Panc1 (cell line): ENCODE data around the gene ZP2. TPM values are rescaled to one million over a fixed set of nuclear protein-coding genes. Genes with fewer than 3 reads are reported as not detected.

ENCODE experiments used
- ATAC-seq: fragments of 200-7000 bp; cut with Tn5 transposase; 2 replicates; pipeline ENCODE4 v1.9.1; 2020; ENCODE audit warnings: mild to moderate bottlenecking, moderate library complexity
- Bru-seq: library from RNA; stranded (reverse); fragments of 400-500 nt; gene quantifications from one replicate; lab custom pipeline; 2021; lab: Mats Ljungman, UMichigan
- BruChase-seq, 2 experiments: library from RNA; stranded (reverse); fragments of 400-500 nt; gene quantifications; one replicate each; lab custom pipeline; 2021; lab: Mats Ljungman, UMichigan
- BruUV-seq: library from RNA; stranded (reverse); fragments of 400-500 nt; replicated peaks from 2 replicates; lab custom pipeline; 2021; lab: Mats Ljungman, UMichigan
- CTCF ChIA-PET: fragments of 300-600 bp; sonication (Branson Sonifier 250); formaldehyde crosslinking; loops from one replicate; lab custom pipeline; 2022; ENCODE audit warnings: antibody characterized with exemption; lab: Charles Lee
- POLR2A ChIA-PET: fragments of 300-600 bp; sonication (Branson Sonifier 250); formaldehyde crosslinking; loops from one replicate; lab custom pipeline; 2022; ENCODE audit warnings: antibody characterized with exemption; lab: Charles Lee
- DNase-seq: peaks from one replicate; pipeline ENCODE4 v3.0.0-alpha.2; 2010; ENCODE audit warnings: low read depth, low spot score
- H3K27ac ChIP-seq: 2 replicates; pipeline ENCODE4 v1.5.1; 2011; ENCODE audit warnings: mild to moderate bottlenecking, low read length, inconsistent platforms
- H3K27me3 ChIP-seq: fragments of 200-500 bp; sonication (Bioruptor generic); 2 replicates; pipeline ENCODE4 v1.6.0; 2014; ENCODE audit warnings: low read length, inconsistent platforms; ENCODE audit not compliant: control insufficient read depth, insufficient read depth
- H3K36me3 ChIP-seq: fragments of 200-500 bp; sonication (Bioruptor generic); 2 replicates; pipeline ENCODE4 v1.5.1; 2014; ENCODE audit warnings: inconsistent platforms, mild to moderate bottlenecking, low read length, moderate library complexity; ENCODE audit not compliant: control insufficient read depth, insufficient read depth
- H3K4me1 ChIP-seq: 2 replicates; pipeline ENCODE4 v1.5.1; 2011; ENCODE audit warnings: inconsistent platforms, mild to moderate bottlenecking, low read length, moderate library complexity; ENCODE audit not compliant: control insufficient read depth, insufficient read depth
- H3K4me3 ChIP-seq, 2 experiments: 2 replicates each; pipeline ENCODE4 v1.5.1; 2011 to 2012; ENCODE audit warnings: low read depth in 2 of 2, low read length in 2 of 2, mild to moderate bottlenecking in 2 of 2, inconsistent platforms in 1 of 2, moderate library complexity in 1 of 2
- H3K9me3 ChIP-seq: fragments of 200-500 bp; sonication (Bioruptor generic); 2 replicates; pipeline ENCODE4 v1.5.1; 2014; ENCODE audit warnings: low read depth, mild to moderate bottlenecking, inconsistent platforms, low read length, moderate library complexity; ENCODE audit not compliant: control insufficient read depth, insufficient read depth
- POLR2AphosphoS5 ChIP-seq: IDR thresholded peaks from 2 replicates; pipeline ENCODE4 v1.6.1; 2012; ENCODE audit warnings: mild to moderate bottlenecking, low read depth, low read length, moderate library complexity
- SIN3A ChIP-seq: IDR thresholded peaks from 2 replicates; pipeline ENCODE4 v1.6.1; 2012; ENCODE audit warnings: low read depth, mild to moderate bottlenecking, low read length, moderate library complexity, borderline replicate concordance; ENCODE audit not compliant: insufficient read depth
- TCF7L2 ChIP-seq: IDR thresholded peaks from 2 replicates; pipeline ENCODE4 v1.6.1; 2011; ENCODE audit warnings: mild to moderate bottlenecking, low read depth, low read length, inconsistent platforms
- in situ Hi-C: cut with HindIII; loops from 2 replicates; pipeline ENCODE4 v1.10.0; 2016; ENCODE audit warnings: low sequenced_read_pairs, low pct_unique_long_range_greater_than_20kb
- intact Hi-C: fragments of 100-400 bp; cut with micrococcal nuclease; formaldehyde crosslinking; loops from one replicate; pipeline ENCODE4 v1.10.0; 2022; ENCODE audit not compliant: unreplicated experiment
- long read RNA-seq: library from polyadenylated mRNA; unstranded; transcript quantifications from one replicate; pipeline ENCODE4 v2.0.0, GENCODE V29; 2021; ENCODE audit not compliant: unreplicated experiment
- polyA plus RNA-seq: library from polyadenylated mRNA; unstranded; fragments of >200 nt; gene quantifications from one replicate; pipeline ENCODE4 v1.2.1, GENCODE V29; 2012; ENCODE audit warnings: missing spikeins; ENCODE audit not compliant: insufficient read length
- total RNA-seq: library from RNA; stranded (reverse); gene quantifications from one replicate; pipeline ENCODE4 v1.2.1, GENCODE V29; 2021; ENCODE audit not compliant: unreplicated experiment
- TF ChIP-seq, protein P1 (sequence below): fragments of 450-650 bp; IDR thresholded peaks from 2 replicates; pipeline ENCODE4 v1.5.1; 2017; ENCODE audit warnings: mild to moderate bottlenecking
- TF ChIP-seq, protein P2 (sequence below), 2 experiments: IDR thresholded peaks; 2 replicates each; pipeline ENCODE4 v1.6.1; 2011 to 2012; ENCODE audit warnings: low read depth in 2 of 2, control low read depth in 1 of 2, low read length in 1 of 2, mild to moderate bottlenecking in 1 of 2, moderate library complexity in 1 of 2; ENCODE audit not compliant: insufficient read depth in 1 of 2

Gene ZP2
- not detected for total RNA-seq
- not detected for polyA plus RNA-seq
- percentile 5 among the genes with signal in this experiment for Bru-seq, nascent RNA
- BruChase-seq, experiment 1, labeled RNA remaining after a 2-hour chase = not detected
- BruChase-seq, experiment 2, labeled RNA remaining after a 6-hour chase = not detected
- long read RNA-seq = 0 reads

DNA sequence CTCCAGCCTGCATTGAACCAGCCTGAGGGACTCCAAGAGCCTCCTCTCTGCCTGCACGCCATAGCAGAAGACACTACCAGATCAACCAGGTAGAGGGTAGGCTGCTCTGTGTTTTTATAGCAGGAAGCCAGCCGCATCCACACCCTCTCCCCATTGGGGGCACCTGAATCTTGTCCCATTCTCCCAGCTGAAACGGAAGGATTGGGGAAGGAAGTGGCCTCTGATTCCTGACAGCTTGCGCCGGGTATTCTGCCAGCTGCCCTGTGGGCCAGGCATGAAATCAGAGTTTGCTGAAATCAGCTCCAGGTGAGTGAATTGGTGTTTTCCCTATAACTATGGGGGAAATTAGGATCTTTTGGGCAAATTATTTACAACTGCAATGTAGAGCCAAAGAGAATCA, at the start of gene ZP2:
Gene ZP2 (minus strand): TSS at position 89 of the 400 bp plus-strand sequence. CDS start 27 bp downstream, at position 62.
- no peak for DNase-seq
- TF ChIP-seq POLR2AphosphoS5 = no peak
- TF ChIP-seq, protein P1, sequence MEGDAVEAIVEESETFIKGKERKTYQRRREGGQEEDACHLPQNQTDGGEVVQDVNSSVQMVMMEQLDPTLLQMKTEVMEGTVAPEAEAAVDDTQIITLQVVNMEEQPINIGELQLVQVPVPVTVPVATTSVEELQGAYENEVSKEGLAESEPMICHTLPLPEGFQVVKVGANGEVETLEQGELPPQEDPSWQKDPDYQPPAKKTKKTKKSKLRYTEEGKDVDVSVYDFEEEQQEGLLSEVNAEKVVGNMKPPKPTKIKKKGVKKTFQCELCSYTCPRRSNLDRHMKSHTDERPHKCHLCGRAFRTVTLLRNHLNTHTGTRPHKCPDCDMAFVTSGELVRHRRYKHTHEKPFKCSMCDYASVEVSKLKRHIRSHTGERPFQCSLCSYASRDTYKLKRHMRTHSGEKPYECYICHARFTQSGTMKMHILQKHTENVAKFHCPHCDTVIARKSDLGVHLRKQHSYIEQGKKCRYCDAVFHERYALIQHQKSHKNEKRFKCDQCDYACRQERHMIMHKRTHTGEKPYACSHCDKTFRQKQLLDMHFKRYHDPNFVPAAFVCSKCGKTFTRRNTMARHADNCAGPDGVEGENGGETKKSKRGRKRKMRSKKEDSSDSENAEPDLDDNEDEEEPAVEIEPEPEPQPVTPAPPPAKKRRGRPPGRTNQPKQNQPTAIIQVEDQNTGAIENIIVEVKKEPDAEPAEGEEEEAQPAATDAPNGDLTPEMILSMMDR = no peak
- TF ChIP-seq SIN3A = no peak
- TF ChIP-seq, protein P2, sequence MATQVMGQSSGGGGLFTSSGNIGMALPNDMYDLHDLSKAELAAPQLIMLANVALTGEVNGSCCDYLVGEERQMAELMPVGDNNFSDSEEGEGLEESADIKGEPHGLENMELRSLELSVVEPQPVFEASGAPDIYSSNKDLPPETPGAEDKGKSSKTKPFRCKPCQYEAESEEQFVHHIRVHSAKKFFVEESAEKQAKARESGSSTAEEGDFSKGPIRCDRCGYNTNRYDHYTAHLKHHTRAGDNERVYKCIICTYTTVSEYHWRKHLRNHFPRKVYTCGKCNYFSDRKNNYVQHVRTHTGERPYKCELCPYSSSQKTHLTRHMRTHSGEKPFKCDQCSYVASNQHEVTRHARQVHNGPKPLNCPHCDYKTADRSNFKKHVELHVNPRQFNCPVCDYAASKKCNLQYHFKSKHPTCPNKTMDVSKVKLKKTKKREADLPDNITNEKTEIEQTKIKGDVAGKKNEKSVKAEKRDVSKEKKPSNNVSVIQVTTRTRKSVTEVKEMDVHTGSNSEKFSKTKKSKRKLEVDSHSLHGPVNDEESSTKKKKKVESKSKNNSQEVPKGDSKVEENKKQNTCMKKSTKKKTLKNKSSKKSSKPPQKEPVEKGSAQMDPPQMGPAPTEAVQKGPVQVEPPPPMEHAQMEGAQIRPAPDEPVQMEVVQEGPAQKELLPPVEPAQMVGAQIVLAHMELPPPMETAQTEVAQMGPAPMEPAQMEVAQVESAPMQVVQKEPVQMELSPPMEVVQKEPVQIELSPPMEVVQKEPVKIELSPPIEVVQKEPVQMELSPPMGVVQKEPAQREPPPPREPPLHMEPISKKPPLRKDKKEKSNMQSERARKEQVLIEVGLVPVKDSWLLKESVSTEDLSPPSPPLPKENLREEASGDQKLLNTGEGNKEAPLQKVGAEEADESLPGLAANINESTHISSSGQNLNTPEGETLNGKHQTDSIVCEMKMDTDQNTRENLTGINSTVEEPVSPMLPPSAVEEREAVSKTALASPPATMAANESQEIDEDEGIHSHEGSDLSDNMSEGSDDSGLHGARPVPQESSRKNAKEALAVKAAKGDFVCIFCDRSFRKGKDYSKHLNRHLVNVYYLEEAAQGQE (IDR thresholded peaks at IDR 0.05; ENCODE audit: insufficient read depth in 1 of 2, low read depth in 2 of 2, low read length in 1 of 2) = no peak
- no peak for TF ChIP-seq TCF7L2
- Histone ChIP-seq H3K9me3 (no peaks in the 10 kb centered on the region), H3K27ac (no peak within 1 kb of the TSS), H3K4me1 (no peaks in the 10 kb centered on the region), H3K27me3 (peaks cover 6% of the 10 kb centered on the region; the same call in 1 of the 2 replicates), H3K36me3 (no peaks in the 10 kb centered on the region), H3K4me3 (no peak within 1 kb of the TSS)
- ChIA-PET POLR2A (no interaction called here), CTCF (no interaction called here)
- no TSS peak for BruUV-seq
- in situ Hi-C loops = no loop called here
- intact Hi-C loops = no loop called here
- ATAC-seq = no peak

DNA sequence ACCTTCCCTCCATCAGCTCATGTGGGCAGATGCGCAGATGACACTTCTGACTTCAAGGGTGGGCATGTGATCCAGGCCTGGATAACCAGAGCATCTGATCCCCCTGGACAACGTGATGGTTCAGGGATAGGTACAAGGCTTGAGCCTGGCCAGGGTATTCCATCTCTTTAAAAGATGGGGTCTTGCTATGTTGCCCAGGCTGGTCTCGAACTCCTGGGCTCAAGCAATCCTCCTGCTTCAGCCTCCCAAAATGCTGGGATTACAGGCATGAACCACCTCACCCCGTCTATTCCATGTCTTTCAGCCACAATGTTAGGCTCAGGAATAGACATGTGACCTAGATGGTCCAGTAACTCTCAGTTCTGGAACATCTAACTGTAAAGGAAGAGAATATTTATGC, 45.9 kb upstream of the ZP2 start:
- POLR2A ChIA-PET = no interaction called here
- in situ Hi-C loops = no loop called here
- intact Hi-C loops = no loop called here
- no peaks in the 10 kb centered on the region for H3K4me1 ChIP-seq
- H3K27ac ChIP-seq = no peak overlapping the region
- BruUV-seq = no TSS peak
- 0 out of 2 replicates have a peak, but pooled peaks cover 3% of the 10 kb centered on the region for H3K27me3 ChIP-seq
- H3K9me3 ChIP-seq = no peaks in the 10 kb centered on the region
- DNase-seq (no peak), ATAC-seq (no peak)
- CTCF ChIA-PET = no interaction called here
- H3K4me3 ChIP-seq = no peak overlapping the region
- H3K36me3 ChIP-seq = no peaks in the 10 kb centered on the region
- TF ChIP-seq POLR2AphosphoS5 = no peak
- TF ChIP-seq SIN3A = no peak
- TF ChIP-seq, protein P2 (IDR thresholded peaks at IDR 0.05; ENCODE audit: insufficient read depth in 1 of 2, low read depth in 2 of 2, low read length in 1 of 2) = no peak
- no peak for TF ChIP-seq TCF7L2
- TF ChIP-seq, protein P1 = no peak
